Endometrium (tissue), 2 donors: ENCODE data around the gene MGRN1.

ENCODE experiments used
- FAIRE-seq: peaks from 2 replicates; lab custom pipeline; 2012; peaks lifted over from hg19 to GRCh38; lab: Jason Lieb, UNC
- donor health status: control.
- donor health status: control.

The MGRN1 gene

GRCh38 chr16:4699046-4699556 is 74.5 kb downstream of the MGRN1 start:
- no peak for FAIRE-seq

- FAIRE-seq = no peak
Measured at GRCh38 chr16:4700380-4700996, 75.9 kb downstream of the MGRN1 start.

GRCh38 chr16:4700997-4701743 is 76.5 kb downstream of the MGRN1 start:
- FAIRE-seq = no peak

- FAIRE-seq = no peak
Measured at GRCh38 chr16:4701791-4702465, 77.3 kb downstream of the MGRN1 start.

- FAIRE-seq = no peak
Measured at GRCh38 chr16:4702466-4702808, 77.8 kb downstream of the MGRN1 start.

GRCh38 chr16:4703906-4704305 is 79.3 kb downstream of the MGRN1 start:
- no peak for FAIRE-seq

- FAIRE-seq = no peak
Measured at GRCh38 chr16:4704491-4704890, 79.9 kb downstream of the MGRN1 start.

- FAIRE-seq = no peak
Measured at GRCh38 chr16:4704913-4705312, 80.3 kb downstream of the MGRN1 start.

- FAIRE-seq = no peak
Measured at GRCh38 chr16:4706871-4707270, 82.2 kb downstream of the MGRN1 start.

GRCh38 chr16:4709481-4709880 is 84.9 kb downstream of the MGRN1 start:
- no peak for FAIRE-seq

GRCh38 chr16:4713663-4714501 is 89.3 kb downstream of the MGRN1 start:
- FAIRE-seq = no peak

GRCh38 chr16:4714996-4715395 is 90.4 kb downstream of the MGRN1 start:
- no peak for FAIRE-seq

- no peak for FAIRE-seq
Measured at GRCh38 chr16:4718466-4718865, 93.8 kb downstream of the MGRN1 start.

- FAIRE-seq = no peak
Measured at GRCh38 chr16:4723071-4723767, 98.6 kb downstream of the MGRN1 start.

GRCh38 chr16:4724661-4725270 is 100.1 kb downstream of the MGRN1 start:
- no peak for FAIRE-seq

GRCh38 chr16:4726616-4727015 is 102.0 kb downstream of the MGRN1 start:
- no peak for FAIRE-seq

- FAIRE-seq = no peak
Measured at GRCh38 chr16:4728676-4729075, 104.0 kb downstream of the MGRN1 start.

- no peak for FAIRE-seq
Measured at GRCh38 chr16:4729876-4730275, 105.2 kb downstream of the MGRN1 start.

- no peak for FAIRE-seq
Measured at GRCh38 chr16:4733211-4733742, 108.7 kb downstream of the MGRN1 start.

GRCh38 chr16:4733747-4734062 is 109.1 kb downstream of the MGRN1 start:
- FAIRE-seq = no peak

- FAIRE-seq = peak; percentile 31
Measured at GRCh38 chr16:4734063-4734729, 109.6 kb downstream of the MGRN1 start, which contains the start of the genes ANKS3 and DNAAF8. Gene ANKS3, minus strand, starts transcription at chr16:4734271. Its CDS starts 4,122 bp downstream, at chr16:4730149. Gene DNAAF8, plus strand, starts transcription at chr16:4734537. Its CDS starts 1,978 bp downstream, at chr16:4736515.
